K562 (cell line): ENCODE measurements around the gene SAPCD1. TPM values are rescaled to one million over a fixed set of nuclear protein-coding genes. Genes with fewer than 3 reads are reported as not detected.
A peak's percentile ranks its signal among the peaks of the same experiment; 100 is the strongest.

Experiments
- DDX20 ChIP-seq: fragments of 450-650 bp; IDR thresholded peaks from 2 replicates; pipeline ENCODE4 v1.6.1; 2016; ENCODE audit warnings: missing genetic modification characterization, low read depth, mild to moderate bottlenecking, missing compliant biosample characterization, moderate library complexity
- GATAD2A ChIP-seq: fragments of 450-650 bp; IDR thresholded peaks from 2 replicates; pipeline ENCODE4 v1.6.1; 2017
- HMG20A ChIP-seq: fragments of 450-650 bp; formaldehyde crosslinking; conservative IDR thresholded peaks from 2 replicates; pipeline ENCODE4 v1.4.0; 2020; ENCODE audit warnings: mild to moderate bottlenecking, mixed read lengths
- HNRNPUL1 ChIP-seq: fragments of 200-400 bp; formaldehyde crosslinking; IDR thresholded peaks from 2 replicates; pipeline ENCODE4 v1.6.1; 2017; ENCODE audit warnings: low read length
- KDM2B ChIP-seq: fragments of 250-450 bp; sonication (Bioruptor Pico); IDR thresholded peaks from 2 replicates; pipeline ENCODE4 v1.8.0; 2021; ENCODE audit warnings: mild to moderate bottlenecking, moderate library complexity
- PHF8 ChIP-seq: fragments of 200-600 bp; sonication (generic); IDR thresholded peaks from 2 replicates; pipeline ENCODE4 v1.6.1; 2012; ENCODE audit warnings: mixed run types, mild to moderate bottlenecking, inconsistent platforms, low read length, moderate library complexity, borderline replicate concordance
- RBBP5 ChIP-seq: fragments of 200-600 bp; sonication (generic); IDR thresholded peaks from 2 replicates; pipeline ENCODE4 v1.6.1; 2012; ENCODE audit warnings: borderline replicate concordance, mild to moderate bottlenecking, low read length, control low read depth, inconsistent platforms; ENCODE audit not compliant: insufficient read depth, poor library complexity, severe bottlenecking
- ZNF165 ChIP-seq: fragments of 250-450 bp; sonication (Bioruptor Pico); IDR thresholded peaks from 2 replicates; pipeline ENCODE4 v1.4.0; 2020; ENCODE audit warnings: borderline replicate concordance
- ZNF551 ChIP-seq: fragments of 250-450 bp; sonication (Bioruptor Pico); IDR thresholded peaks from 2 replicates; pipeline ENCODE4 v1.5.0; 2021; ENCODE audit warnings: mild to moderate bottlenecking, moderate library complexity
- polyA plus RNA-seq, 8 experiments: library from polyadenylated mRNA; depleted of rRNA in 4 of 8; stranded (reverse) in 5 of 8; unstranded in 3 of 8; fragments of >200 nt; fragmentation: Nextera tagmentation in 2 of 8; fragmentation: Illumina TruSeq in 1 of 8; extraction: Ambion mirVana in 2 of 8; extraction: Trizol in 1 of 8; gene quantifications; 2 replicates each; pipeline versions ENCODE4 v1.2.1 to v1.2.3, GENCODE V29; 2011 to 2014; ENCODE audit warnings: inconsistent platforms in 1 of 8, missing spikeins in 1 of 8
- total RNA-seq, 7 experiments: library from RNA; depleted of rRNA in 6 of 7; stranded (reverse); fragments of >200 nt in 6 of 7; fragmentation: Illumina TruSeq in 2 of 7; extraction: Trizol in 2 of 7; gene quantifications; 2 replicates each; pipeline versions ENCODE4 v1.2.1 to v1.2.3, GENCODE V29; 2011 to 2021; ENCODE audit warnings: low replicate concordance in 1 of 7
- TF ChIP-seq, protein P1 (sequence below): fragments of 450-650 bp; formaldehyde crosslinking; IDR thresholded peaks from 2 replicates; pipeline ENCODE4 v1.4.0; 2020; ENCODE audit warnings: mild to moderate bottlenecking, moderate library complexity
- TF ChIP-seq, protein P2 (sequence below): fragments of 250-450 bp; sonication (Bioruptor Pico); IDR thresholded peaks from 2 replicates; pipeline ENCODE4 v1.5.0; 2021; ENCODE audit warnings: mild to moderate bottlenecking, moderate library complexity
- TF ChIP-seq, protein P3 (sequence below): fragments of 150-350 bp; conservative IDR thresholded peaks from 2 replicates; pipeline ENCODE4 v1.6.1; 2014; ENCODE audit warnings: low read length
- TF ChIP-seq, protein P4 (sequence below): fragments of 250-450 bp; sonication (Bioruptor Pico); IDR thresholded peaks from 2 replicates; pipeline ENCODE4 v1.4.0; 2020; ENCODE audit warnings: mild to moderate bottlenecking, moderate library complexity, borderline replicate concordance
- TF ChIP-seq, protein P5 (sequence below): fragments of 450-650 bp; IDR thresholded peaks from 2 replicates; pipeline ENCODE4 v1.6.1; 2016; ENCODE audit warnings: borderline replicate concordance

Gene SAPCD1
- total and polyA plus RNA-seq, 9 of the 15 experiments (the other 6 are each of a cell fraction or from before 2014, with no cell fraction given) = 2.6 to 30.2 (median 7.4) TPM

DNA sequence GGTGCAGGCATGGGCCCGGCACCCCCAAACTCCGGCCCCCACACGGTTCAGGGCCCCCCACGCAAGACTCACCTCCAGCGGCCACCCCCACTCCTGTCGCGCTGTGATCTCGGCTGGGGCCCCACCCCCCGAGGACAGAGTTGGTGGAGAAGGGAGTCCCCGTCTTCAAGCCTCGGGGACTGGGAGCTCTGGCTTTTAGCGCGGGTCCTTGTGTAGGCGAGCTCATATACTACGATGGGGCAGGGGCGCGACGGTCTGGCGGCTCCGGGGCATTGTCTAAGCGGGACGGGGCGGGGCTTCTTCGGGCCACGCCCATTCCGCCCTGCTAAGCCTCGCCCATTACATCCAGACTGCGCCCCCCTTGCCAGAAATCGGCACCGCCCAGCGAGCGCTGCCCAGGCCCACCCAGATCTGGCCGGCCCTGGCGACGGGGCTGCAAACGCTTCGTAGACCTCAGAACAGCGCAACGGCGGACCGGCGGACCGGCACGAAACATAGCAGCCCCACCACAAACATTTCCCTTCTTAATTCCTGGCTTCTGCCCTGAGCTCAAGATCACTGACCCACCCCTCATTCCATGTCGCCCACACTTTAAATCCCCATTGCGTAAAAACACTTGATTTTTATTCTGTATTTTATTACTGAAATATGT lies 32.4 kb upstream of the SAPCD1 start (continued):
- TF ChIP-seq, protein P1, sequence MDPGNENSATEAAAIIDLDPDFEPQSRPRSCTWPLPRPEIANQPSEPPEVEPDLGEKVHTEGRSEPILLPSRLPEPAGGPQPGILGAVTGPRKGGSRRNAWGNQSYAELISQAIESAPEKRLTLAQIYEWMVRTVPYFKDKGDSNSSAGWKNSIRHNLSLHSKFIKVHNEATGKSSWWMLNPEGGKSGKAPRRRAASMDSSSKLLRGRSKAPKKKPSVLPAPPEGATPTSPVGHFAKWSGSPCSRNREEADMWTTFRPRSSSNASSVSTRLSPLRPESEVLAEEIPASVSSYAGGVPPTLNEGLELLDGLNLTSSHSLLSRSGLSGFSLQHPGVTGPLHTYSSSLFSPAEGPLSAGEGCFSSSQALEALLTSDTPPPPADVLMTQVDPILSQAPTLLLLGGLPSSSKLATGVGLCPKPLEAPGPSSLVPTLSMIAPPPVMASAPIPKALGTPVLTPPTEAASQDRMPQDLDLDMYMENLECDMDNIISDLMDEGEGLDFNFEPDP = peak; percentile 98
- TF ChIP-seq, protein P2, sequence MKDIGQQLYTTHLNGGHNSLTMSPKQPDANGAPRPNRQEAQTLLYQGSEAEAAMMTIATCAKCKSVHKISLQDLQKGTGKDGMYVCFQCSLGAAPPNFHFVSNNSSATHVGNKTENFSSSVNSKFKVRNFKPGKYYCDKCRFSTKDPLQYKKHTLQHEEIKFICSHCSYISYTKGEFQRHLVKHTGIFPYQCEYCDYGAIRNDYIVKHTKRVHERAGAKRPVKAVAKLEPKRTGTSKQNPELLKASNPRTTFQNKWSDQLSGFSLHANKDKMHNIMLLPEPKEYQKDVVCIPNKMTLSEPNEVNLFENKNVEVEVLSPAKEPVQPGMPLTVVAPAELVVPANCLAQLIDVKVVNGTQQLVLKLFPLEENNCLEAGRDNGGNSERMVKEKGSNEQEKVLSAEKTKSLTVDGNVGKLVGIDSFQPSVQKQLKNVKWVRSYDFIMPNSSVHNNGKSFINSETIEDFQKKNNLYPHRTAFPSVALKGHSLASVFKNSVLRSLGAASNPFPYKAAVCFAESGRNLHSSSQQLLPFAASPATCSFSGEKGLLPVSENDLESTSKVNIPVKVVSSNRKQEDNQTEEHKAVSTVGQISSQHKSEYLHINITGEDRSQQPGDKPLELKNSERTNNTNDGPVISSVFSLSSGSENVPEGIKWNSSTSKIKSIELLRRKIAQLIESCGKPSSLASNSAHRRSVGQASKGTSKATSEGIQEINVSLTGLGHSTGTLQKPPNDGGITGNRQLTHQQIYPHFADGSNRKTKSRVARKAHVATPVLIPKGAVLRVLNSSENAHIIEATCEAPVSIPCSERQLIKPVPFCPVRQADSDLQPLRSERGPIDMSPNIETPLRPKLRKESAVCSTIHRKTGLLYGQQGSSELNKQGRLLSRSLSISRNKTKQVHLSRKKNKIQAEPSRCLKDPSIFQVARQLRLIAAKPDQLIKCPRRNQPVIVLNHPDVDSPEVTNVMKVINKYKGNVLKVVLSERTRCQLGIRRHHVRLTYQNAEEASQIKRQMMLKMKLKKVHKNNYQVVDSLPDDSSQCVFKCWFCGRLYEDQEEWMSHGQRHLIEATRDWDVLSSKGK (CRISPR knock-in tag) = peak; percentile 95
- TF ChIP-seq ZNF165 (peak; percentile 91), ZNF551 (peak; percentile 96), KDM2B (0 out of 2 replicates have a peak, but pooled peaks have one; percentile 72), DDX20 (tag) (no peak), PHF8 (peak; percentile 46; the same call in 1 of the 2 replicates), HNRNPUL1 (no peak), RBBP5 (peak; percentile 22), GATAD2A (no peak), HMG20A (CRISPR knock-in tag) (peak; percentile 94)
- TF ChIP-seq, protein P3, sequence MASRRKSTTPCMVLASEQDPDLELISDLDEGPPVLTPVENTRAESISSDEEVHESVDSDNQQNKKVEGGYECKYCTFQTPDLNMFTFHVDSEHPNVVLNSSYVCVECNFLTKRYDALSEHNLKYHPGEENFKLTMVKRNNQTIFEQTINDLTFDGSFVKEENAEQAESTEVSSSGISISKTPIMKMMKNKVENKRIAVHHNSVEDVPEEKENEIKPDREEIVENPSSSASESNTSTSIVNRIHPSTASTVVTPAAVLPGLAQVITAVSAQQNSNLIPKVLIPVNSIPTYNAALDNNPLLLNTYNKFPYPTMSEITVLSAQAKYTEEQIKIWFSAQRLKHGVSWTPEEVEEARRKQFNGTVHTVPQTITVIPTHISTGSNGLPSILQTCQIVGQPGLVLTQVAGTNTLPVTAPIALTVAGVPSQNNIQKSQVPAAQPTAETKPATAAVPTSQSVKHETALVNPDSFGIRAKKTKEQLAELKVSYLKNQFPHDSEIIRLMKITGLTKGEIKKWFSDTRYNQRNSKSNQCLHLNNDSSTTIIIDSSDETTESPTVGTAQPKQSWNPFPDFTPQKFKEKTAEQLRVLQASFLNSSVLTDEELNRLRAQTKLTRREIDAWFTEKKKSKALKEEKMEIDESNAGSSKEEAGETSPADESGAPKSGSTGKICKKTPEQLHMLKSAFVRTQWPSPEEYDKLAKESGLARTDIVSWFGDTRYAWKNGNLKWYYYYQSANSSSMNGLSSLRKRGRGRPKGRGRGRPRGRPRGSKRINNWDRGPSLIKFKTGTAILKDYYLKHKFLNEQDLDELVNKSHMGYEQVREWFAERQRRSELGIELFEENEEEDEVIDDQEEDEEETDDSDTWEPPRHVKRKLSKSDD = peak; percentile 70; the same call in 1 of the 2 replicates
- TF ChIP-seq, protein P4, sequence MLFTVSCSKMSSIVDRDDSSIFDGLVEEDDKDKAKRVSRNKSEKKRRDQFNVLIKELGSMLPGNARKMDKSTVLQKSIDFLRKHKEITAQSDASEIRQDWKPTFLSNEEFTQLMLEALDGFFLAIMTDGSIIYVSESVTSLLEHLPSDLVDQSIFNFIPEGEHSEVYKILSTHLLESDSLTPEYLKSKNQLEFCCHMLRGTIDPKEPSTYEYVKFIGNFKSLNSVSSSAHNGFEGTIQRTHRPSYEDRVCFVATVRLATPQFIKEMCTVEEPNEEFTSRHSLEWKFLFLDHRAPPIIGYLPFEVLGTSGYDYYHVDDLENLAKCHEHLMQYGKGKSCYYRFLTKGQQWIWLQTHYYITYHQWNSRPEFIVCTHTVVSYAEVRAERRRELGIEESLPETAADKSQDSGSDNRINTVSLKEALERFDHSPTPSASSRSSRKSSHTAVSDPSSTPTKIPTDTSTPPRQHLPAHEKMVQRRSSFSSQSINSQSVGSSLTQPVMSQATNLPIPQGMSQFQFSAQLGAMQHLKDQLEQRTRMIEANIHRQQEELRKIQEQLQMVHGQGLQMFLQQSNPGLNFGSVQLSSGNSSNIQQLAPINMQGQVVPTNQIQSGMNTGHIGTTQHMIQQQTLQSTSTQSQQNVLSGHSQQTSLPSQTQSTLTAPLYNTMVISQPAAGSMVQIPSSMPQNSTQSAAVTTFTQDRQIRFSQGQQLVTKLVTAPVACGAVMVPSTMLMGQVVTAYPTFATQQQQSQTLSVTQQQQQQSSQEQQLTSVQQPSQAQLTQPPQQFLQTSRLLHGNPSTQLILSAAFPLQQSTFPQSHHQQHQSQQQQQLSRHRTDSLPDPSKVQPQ (CRISPR knock-in tag) = no peak
- TF ChIP-seq, protein P5, sequence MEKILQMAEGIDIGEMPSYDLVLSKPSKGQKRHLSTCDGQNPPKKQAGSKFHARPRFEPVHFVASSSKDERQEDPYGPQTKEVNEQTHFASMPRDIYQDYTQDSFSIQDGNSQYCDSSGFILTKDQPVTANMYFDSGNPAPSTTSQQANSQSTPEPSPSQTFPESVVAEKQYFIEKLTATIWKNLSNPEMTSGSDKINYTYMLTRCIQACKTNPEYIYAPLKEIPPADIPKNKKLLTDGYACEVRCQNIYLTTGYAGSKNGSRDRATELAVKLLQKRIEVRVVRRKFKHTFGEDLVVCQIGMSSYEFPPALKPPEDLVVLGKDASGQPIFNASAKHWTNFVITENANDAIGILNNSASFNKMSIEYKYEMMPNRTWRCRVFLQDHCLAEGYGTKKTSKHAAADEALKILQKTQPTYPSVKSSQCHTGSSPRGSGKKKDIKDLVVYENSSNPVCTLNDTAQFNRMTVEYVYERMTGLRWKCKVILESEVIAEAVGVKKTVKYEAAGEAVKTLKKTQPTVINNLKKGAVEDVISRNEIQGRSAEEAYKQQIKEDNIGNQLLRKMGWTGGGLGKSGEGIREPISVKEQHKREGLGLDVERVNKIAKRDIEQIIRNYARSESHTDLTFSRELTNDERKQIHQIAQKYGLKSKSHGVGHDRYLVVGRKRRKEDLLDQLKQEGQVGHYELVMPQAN = no peak; the same call in 1 of the 2 replicates
